ENCODE measurements around the gene TENT5C.

Gene TENT5C

GRCh38 chr1:117612517-117613248 is 6.8 kb downstream of the TENT5C start:
- Histone ChIP-seq H3K27me3 (ENCODE audit: control insufficient read depth, insufficient read depth, low read length, poor library complexity, severe bottlenecking) (peaks cover 7% of the 10 kb centered on the region), H3K4me1 (ENCODE audit: control insufficient read depth, insufficient read depth, low read length) (peaks cover 8% of the 10 kb centered on the region), H3K36me3 (ENCODE audit: control insufficient read depth, insufficient read depth, low read length) (no peaks in the 10 kb centered on the region), H3K4me3 (ENCODE audit: insufficient read depth, low read depth, low read length) (no peak overlapping the region), H3K9me3 (ENCODE audit: control insufficient read depth, low read length) (no peaks in the 10 kb centered on the region), H3K27ac (ENCODE audit: insufficient read depth, low read depth, low read length, poor library complexity, severe bottlenecking) (no peak overlapping the region)
- WGBS, 2 experiments: 89 to 94% methylated on average over 7 of the region's 7 CpGs

DNA sequence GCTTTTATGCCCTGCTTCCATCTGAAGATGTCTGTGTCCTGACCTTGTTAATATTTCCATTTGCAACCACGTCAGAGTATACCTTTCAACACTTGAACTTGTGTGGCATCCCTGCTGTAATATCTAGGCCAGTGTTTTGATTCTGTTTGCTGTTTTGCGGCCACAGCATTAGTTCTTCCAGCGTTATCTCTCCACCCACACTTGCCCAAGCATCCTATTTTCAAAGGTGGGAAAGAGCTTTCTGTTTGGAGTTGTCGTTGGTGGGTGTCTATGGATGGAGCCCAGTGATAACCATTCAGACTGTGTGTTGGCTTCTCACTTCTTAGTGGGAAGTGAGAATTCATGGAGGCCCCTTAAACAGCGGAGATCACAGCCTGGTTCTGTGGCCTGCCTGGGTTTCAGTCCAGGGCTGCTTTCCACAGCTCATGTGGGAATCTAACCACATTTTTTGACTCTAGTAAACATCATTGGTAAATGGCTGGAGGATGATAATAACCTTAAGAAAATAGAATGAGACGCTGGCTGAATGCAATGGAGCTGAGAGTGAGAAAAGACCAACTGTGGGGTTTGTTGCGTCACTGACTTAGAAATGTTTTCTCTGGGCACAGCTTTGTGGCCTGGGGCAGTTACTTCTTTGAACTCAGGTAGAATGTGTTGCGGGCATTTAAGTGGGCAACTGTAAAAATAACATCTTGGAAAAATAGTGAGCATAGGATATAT is 7.6 kb downstream of the TENT5C start:
- H3K4me1 ChIP-seq (ENCODE audit: control insufficient read depth, insufficient read depth, low read length): peaks cover 8% of the 10 kb centered on the region
- no peak overlapping the region for H3K27ac ChIP-seq (ENCODE audit: insufficient read depth, low read depth, low read length, poor library complexity, severe bottlenecking)
- no peaks in the 10 kb centered on the region for H3K27me3 ChIP-seq (ENCODE audit: control insufficient read depth, insufficient read depth, low read length, poor library complexity, severe bottlenecking)
- H3K9me3 ChIP-seq (ENCODE audit: control insufficient read depth, low read length): no peaks in the 10 kb centered on the region
- no peak overlapping the region for H3K4me3 ChIP-seq (ENCODE audit: insufficient read depth, low read depth, low read length)
- H3K36me3 ChIP-seq (ENCODE audit: control insufficient read depth, insufficient read depth, low read length): no peaks in the 10 kb centered on the region
- 86 to 91% methylated on average over 8 of the region's 8 CpGs for WGBS, 2 experiments

GRCh38 chr1:117613969-117614729 is 8.3 kb downstream of the TENT5C start:
- WGBS, 2 experiments: 92 to 94% methylated on average over 8 to 9 of the region's 9 CpGs
- Histone ChIP-seq H3K9me3 (ENCODE audit: control insufficient read depth, low read length) (no peaks in the 10 kb centered on the region), H3K36me3 (ENCODE audit: control insufficient read depth, insufficient read depth, low read length) (no peaks in the 10 kb centered on the region), H3K4me3 (ENCODE audit: insufficient read depth, low read depth, low read length) (no peak overlapping the region), H3K4me1 (ENCODE audit: control insufficient read depth, insufficient read depth, low read length) (peaks cover 8% of the 10 kb centered on the region), H3K27me3 (ENCODE audit: control insufficient read depth, insufficient read depth, low read length, poor library complexity, severe bottlenecking) (no peaks in the 10 kb centered on the region), H3K27ac (ENCODE audit: insufficient read depth, low read depth, low read length, poor library complexity, severe bottlenecking) (no peak overlapping the region)

GRCh38 chr1:117615474-117615873 is 9.6 kb downstream of the TENT5C start:
- 90% methylated on average over 3 of the region's 3 CpGs for WGBS, 2 experiments
- Histone ChIP-seq H3K36me3 (ENCODE audit: control insufficient read depth, insufficient read depth, low read length) (no peaks in the 10 kb centered on the region), H3K4me1 (ENCODE audit: control insufficient read depth, insufficient read depth, low read length) (peaks cover 8% of the 10 kb centered on the region), H3K27ac (ENCODE audit: insufficient read depth, low read depth, low read length, poor library complexity, severe bottlenecking) (no peak overlapping the region), H3K9me3 (ENCODE audit: control insufficient read depth, low read length) (no peaks in the 10 kb centered on the region), H3K27me3 (ENCODE audit: control insufficient read depth, insufficient read depth, low read length, poor library complexity, severe bottlenecking) (no peaks in the 10 kb centered on the region), H3K4me3 (ENCODE audit: insufficient read depth, low read depth, low read length) (no peak overlapping the region)

DNA sequence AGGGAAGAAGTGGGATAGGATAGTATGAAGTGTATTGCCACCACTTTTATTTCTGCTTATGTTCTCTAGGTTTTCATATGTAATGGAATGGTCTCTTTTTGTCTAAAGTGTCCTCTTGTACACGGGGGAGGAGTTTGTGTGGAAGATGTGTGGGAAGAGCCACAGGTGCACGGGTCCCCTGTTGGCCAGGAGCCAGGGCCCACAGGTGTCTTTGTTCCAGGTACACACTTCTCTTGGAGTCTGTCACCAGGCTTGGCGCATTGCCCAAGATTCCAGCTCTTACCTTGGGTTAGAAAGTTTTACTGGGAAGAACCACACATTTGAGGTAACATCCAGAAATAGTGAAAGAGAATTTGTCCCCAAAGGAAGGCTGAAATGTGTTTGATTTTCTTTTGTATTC is 10.5 kb downstream of the TENT5C start:
- Histone ChIP-seq H3K27ac (ENCODE audit: insufficient read depth, low read depth, low read length, poor library complexity, severe bottlenecking) (no peak overlapping the region), H3K27me3 (ENCODE audit: control insufficient read depth, insufficient read depth, low read length, poor library complexity, severe bottlenecking) (no peaks in the 10 kb centered on the region), H3K4me3 (ENCODE audit: insufficient read depth, low read depth, low read length) (no peak overlapping the region), H3K4me1 (ENCODE audit: control insufficient read depth, insufficient read depth, low read length) (peaks cover 8% of the 10 kb centered on the region), H3K36me3 (ENCODE audit: control insufficient read depth, insufficient read depth, low read length) (no peaks in the 10 kb centered on the region), H3K9me3 (ENCODE audit: control insufficient read depth, low read length) (no peaks in the 10 kb centered on the region)
- 86 to 93% methylated on average over 3 of the region's 3 CpGs for WGBS, 2 experiments

DNA sequence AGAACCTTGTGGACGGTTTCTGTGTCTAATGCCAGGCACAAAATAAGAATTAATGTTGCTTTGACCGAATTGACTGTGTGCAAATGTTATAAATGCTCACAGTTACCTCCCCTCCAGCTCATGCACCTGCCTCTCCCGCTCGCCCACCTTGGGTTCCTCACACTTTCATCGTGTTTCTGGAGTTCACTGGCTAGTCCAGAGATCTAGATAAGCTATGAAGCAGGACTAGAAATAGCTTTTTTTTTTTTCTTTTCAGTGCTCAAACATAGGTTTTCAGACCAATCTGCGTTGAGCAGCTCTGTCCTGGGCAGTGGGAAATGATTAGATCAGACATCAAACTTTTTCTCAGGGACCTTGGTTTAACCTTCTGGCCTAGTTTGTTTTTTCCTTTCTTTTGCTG is 11.1 kb downstream of the TENT5C start:
- H3K36me3 ChIP-seq (ENCODE audit: control insufficient read depth, insufficient read depth, low read length): no peaks in the 10 kb centered on the region
- WGBS, 2 experiments: 81 to 94% methylated on average over 6 of the region's 6 CpGs
- no peaks in the 10 kb centered on the region for H3K27me3 ChIP-seq (ENCODE audit: control insufficient read depth, insufficient read depth, low read length, poor library complexity, severe bottlenecking)
- H3K27ac ChIP-seq (ENCODE audit: insufficient read depth, low read depth, low read length, poor library complexity, severe bottlenecking): no peak overlapping the region
- H3K4me3 ChIP-seq (ENCODE audit: insufficient read depth, low read depth, low read length): no peak overlapping the region
- no peaks in the 10 kb centered on the region for H3K9me3 ChIP-seq (ENCODE audit: control insufficient read depth, low read length)
- H3K4me1 ChIP-seq (ENCODE audit: control insufficient read depth, insufficient read depth, low read length): peaks cover 8% of the 10 kb centered on the region

DNA sequence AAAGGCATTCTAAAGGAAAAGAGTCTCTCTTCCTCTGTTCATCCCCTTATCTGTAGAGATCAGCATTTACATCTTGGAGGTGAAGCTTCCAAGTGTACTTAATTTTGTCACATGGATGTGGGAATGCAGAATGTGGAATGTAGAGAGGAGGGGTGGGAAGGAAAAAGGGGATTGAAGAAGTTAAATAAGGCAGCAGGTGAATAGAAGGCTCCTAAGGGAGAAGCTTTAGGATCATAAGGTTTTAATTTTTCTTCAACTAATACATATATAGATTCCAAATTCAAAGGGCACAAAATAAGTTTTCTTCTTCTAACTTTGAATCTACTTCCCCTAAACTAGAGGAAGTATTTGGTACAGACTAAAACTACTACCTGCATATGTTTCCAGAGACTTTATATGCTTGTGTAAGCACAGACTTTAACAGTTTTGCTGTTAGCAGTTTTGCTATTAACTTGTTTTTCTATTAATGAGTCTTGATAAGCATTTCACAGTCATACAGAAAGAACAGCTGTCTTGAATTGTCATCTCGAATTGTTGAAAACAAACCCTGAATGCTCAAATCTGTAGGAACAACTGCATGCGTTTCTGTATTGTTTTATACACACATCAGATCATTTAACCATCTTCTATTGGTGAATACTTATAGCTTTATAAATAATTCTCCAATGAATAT is 12.7 kb downstream of the TENT5C start:
- no peaks in the 10 kb centered on the region for H3K9me3 ChIP-seq (ENCODE audit: control insufficient read depth, low read length)
- H3K4me3 ChIP-seq (ENCODE audit: insufficient read depth, low read depth, low read length): no peak overlapping the region
- WGBS, 2 experiments: 87 to 100% methylated on average over 2 of the region's 2 CpGs
- H3K4me1 ChIP-seq (ENCODE audit: control insufficient read depth, insufficient read depth, low read length): peaks cover 8% of the 10 kb centered on the region
- no peak overlapping the region for H3K27ac ChIP-seq (ENCODE audit: insufficient read depth, low read depth, low read length, poor library complexity, severe bottlenecking)
- no peaks in the 10 kb centered on the region for H3K36me3 ChIP-seq (ENCODE audit: control insufficient read depth, insufficient read depth, low read length)
- no peaks in the 10 kb centered on the region for H3K27me3 ChIP-seq (ENCODE audit: control insufficient read depth, insufficient read depth, low read length, poor library complexity, severe bottlenecking)

GRCh38 chr1:117620440-117620839 is 14.6 kb downstream of the TENT5C start:
- no peaks in the 10 kb centered on the region for H3K9me3 ChIP-seq (ENCODE audit: control insufficient read depth, low read length)
- WGBS, 2 experiments: 95 to 96% methylated on average over 6 of the region's 6 CpGs
- H3K36me3 ChIP-seq (ENCODE audit: control insufficient read depth, insufficient read depth, low read length): no peaks in the 10 kb centered on the region
- H3K27ac ChIP-seq (ENCODE audit: insufficient read depth, low read depth, low read length, poor library complexity, severe bottlenecking): no peak overlapping the region
- no peaks in the 10 kb centered on the region for H3K27me3 ChIP-seq (ENCODE audit: control insufficient read depth, insufficient read depth, low read length, poor library complexity, severe bottlenecking)
- no peaks in the 10 kb centered on the region for H3K4me1 ChIP-seq (ENCODE audit: control insufficient read depth, insufficient read depth, low read length)
- H3K4me3 ChIP-seq (ENCODE audit: insufficient read depth, low read depth, low read length): no peak overlapping the region

DNA sequence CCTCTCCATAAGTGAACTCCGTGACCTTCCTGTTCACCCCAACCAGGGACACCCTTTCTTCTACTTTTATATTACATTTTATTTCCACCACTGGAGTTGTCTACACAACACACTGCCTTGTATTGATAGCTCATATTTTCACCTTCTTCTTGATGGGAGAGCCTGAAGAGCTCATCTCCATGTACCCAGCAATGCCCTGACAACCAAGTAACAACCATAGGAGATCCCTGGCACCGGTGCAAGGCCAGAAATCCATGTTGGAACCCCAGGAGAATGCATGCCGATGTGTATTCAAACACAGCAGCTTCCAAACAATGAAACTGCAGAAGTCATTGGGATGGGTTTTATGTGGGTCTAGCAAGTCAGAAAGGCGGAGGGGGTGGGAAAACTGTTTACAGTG is 15.5 kb downstream of the TENT5C start:
- Histone ChIP-seq H3K9me3 (ENCODE audit: control insufficient read depth, low read length) (no peaks in the 10 kb centered on the region), H3K27ac (ENCODE audit: insufficient read depth, low read depth, low read length, poor library complexity, severe bottlenecking) (no peak overlapping the region), H3K27me3 (ENCODE audit: control insufficient read depth, insufficient read depth, low read length, poor library complexity, severe bottlenecking) (no peaks in the 10 kb centered on the region), H3K36me3 (ENCODE audit: control insufficient read depth, insufficient read depth, low read length) (no peaks in the 10 kb centered on the region), H3K4me1 (ENCODE audit: control insufficient read depth, insufficient read depth, low read length) (no peaks in the 10 kb centered on the region), H3K4me3 (ENCODE audit: insufficient read depth, low read depth, low read length) (no peak overlapping the region)
- 88 to 93% methylated on average over 4 of the region's 4 CpGs for WGBS, 2 experiments

DNA sequence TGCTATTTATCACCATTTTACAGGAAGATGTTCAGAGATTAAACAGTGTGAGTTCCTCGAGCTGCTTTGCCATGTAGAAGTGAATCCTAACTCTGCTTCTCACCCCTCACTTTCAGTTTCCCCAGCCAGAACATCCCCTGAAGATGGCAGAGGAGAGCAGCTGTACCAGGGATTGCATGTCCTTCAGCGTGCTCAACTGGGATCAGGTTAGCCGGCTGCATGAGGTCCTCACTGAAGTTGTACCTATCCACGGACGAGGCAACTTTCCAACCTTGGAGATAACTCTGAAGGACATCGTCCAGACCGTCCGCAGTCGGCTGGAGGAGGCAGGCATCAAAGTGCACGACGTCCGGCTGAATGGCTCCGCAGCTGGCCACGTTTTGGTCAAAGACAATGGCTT is 16.9 kb downstream of the TENT5C start:
- no peaks in the 10 kb centered on the region for H3K9me3 ChIP-seq (ENCODE audit: control insufficient read depth, low read length)
- no peak overlapping the region for H3K27ac ChIP-seq (ENCODE audit: insufficient read depth, low read depth, low read length, poor library complexity, severe bottlenecking)
- H3K4me3 ChIP-seq (ENCODE audit: insufficient read depth, low read depth, low read length): no peak overlapping the region
- no peaks in the 10 kb centered on the region for H3K4me1 ChIP-seq (ENCODE audit: control insufficient read depth, insufficient read depth, low read length)
- no peaks in the 10 kb centered on the region for H3K27me3 ChIP-seq (ENCODE audit: control insufficient read depth, insufficient read depth, low read length, poor library complexity, severe bottlenecking)
- 93 to 95% methylated on average over 14 of the region's 14 CpGs for WGBS, 2 experiments
- no peaks in the 10 kb centered on the region for H3K36me3 ChIP-seq (ENCODE audit: control insufficient read depth, insufficient read depth, low read length)
